Mucosa of rectum (tissue), 2 donors: ENCODE results near the gene NKD1.

ENCODE experiments used
- H3K27ac ChIP-seq, 2 donors: one replicate each; pipeline ENCODE4 v1.7.0; 2013; ENCODE audit warnings: inconsistent platforms in 2 of 2, low read depth in 2 of 2, low read length in 2 of 2
- H3K27me3 ChIP-seq, 2 donors: one replicate each; pipeline ENCODE4 v1.7.0; 2013; ENCODE audit warnings: low read length in 2 of 2; ENCODE audit not compliant: control insufficient read depth in 2 of 2, insufficient read depth in 2 of 2
- H3K36me3 ChIP-seq, 2 donors: one replicate each; pipeline ENCODE4 v1.7.0; 2013; ENCODE audit warnings: low read length in 2 of 2; ENCODE audit not compliant: control insufficient read depth in 2 of 2, insufficient read depth in 2 of 2
- H3K4me1 ChIP-seq, 2 donors: one replicate each; pipeline ENCODE4 v1.7.0; 2013; ENCODE audit warnings: low read length in 2 of 2, mild to moderate bottlenecking in 1 of 2; ENCODE audit not compliant: control insufficient read depth in 2 of 2, insufficient read depth in 2 of 2
- H3K4me3 ChIP-seq, 2 donors: one replicate each; pipeline ENCODE4 v1.7.0; 2013; ENCODE audit warnings: low read length in 2 of 2
- H3K9ac ChIP-seq, 2 donors: one replicate each; pipeline ENCODE4 v1.7.0; 2013; ENCODE audit warnings: low read length in 2 of 2, low read depth in 1 of 2, mild to moderate bottlenecking in 1 of 2
- H3K9me3 ChIP-seq, 2 donors: one replicate each; pipeline ENCODE4 v1.7.0; 2013; ENCODE audit warnings: low read length in 2 of 2; ENCODE audit not compliant: control insufficient read depth in 2 of 2
- donor health status: healthy.
- donor health status: Normal muscosa, but diverticular disease.

The NKD1 gene

DNA sequence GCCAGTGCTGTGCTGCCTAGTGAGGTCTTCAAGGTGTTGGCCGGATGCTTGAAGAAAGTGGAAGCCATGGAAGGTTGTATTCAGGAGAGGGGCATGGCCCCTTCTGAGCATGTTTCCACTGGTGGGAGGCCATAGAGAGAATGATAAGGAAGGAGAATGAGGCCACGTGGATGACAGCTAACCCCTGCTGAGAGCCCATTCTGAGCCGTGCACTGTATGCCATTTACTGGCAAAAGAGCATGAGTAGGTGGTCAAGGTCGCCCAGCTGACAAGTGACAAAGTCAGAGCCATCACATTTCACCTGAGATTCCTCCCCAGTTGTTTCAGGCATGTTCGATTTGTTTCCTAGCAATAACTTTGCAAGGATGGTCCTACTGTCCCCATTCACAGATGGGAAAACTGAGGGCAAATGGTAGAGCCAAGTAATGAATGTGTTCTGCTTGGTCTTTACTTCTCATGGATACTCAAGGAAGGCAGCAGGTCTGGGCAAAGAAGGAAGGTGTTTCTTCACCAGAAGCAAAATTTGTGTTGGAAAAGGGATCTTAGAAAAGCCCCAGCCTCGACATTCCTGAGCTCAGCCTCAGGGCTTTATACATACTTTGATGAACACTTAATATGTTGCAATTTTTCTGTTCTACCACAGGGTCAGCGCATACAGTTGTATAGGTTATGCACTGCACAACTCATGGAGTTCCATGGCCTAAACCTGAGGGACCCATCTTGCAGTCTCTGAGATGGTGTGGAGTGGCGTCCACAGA is 10.5 kb upstream of the NKD1 start:
- Histone ChIP-seq H3K4me3 (no peak overlapping the region), H3K27ac (no peak overlapping the region), H3K27me3 (no peaks in the 10 kb centered on the region), H3K4me1 (no peaks in the 10 kb centered on the region), H3K36me3 (no peaks in the 10 kb centered on the region), H3K9me3 (no peaks in the 10 kb centered on the region), H3K9ac (no peak overlapping the region)

DNA sequence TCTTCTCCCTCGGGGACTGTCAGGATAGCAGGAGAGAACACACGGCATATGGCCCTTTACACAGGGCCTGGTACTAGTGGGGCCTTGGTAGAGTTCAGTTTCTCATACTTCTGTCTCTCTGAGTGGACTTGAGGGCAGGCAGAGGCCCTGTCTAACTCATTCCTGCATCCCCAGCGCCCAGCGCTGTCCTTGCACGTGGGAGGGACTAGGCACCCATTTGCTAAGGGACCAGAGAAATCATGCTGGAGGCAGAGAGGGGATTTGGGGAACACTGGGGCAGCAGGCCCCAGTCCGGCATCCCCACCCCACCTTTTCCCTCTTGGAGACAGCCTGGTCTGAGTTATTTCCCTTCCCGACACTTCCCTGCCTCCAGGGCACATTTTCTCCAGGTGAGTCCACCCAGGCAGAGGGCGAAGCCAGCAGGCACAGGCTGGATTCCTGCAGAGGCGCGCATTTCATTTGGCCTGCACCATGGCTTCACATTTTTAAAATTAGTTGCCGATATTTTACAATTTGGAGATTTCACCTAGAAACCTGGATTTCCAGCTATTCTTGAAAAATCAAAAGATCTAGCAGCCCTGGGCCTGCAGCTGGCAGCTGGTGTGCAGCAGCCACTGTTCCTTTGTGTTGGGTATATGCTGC is 9.7 kb upstream of the NKD1 start:
- H3K4me3 ChIP-seq = no peak overlapping the region
- no peak overlapping the region for H3K27ac ChIP-seq
- H3K9ac ChIP-seq = no peak overlapping the region
- H3K9me3 ChIP-seq = no peaks in the 10 kb centered on the region
- H3K27me3 ChIP-seq = no peaks in the 10 kb centered on the region
- no peaks in the 10 kb centered on the region for H3K36me3 ChIP-seq
- no peaks in the 10 kb centered on the region for H3K4me1 ChIP-seq

DNA sequence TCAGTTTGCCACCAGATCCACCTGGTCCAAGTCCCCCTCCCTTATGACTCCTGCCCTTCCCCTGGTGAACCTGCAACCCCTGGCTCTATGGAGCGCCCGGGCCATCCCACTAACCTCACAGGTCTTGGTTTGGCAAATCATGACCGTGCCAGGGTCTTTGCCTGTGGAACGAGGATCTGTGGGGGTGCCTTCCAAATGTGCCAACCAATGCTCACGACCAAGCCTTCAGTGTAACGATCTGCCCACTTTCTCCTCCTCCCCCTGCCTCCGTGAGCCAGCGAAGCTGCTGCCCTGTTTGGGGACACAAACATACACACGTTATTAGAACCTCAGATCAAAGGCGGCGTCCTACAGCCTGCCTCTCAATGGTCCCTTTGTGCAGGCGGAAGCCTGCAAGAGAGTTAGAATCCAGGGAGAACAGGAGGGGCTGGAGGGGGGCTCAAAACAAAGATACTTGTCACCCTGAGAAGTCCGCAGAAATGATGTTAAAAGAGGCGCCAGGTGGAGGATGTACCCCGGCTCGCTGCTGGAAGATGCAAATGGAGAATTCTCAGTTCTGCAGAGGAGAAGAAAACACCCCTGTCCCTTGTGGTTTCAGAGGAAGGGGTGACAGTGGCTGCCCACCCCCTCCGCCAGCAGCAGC is 9.0 kb upstream of the NKD1 start:
- Histone ChIP-seq H3K4me1 (no peaks in the 10 kb centered on the region), H3K9ac (no peak overlapping the region), H3K36me3 (no peaks in the 10 kb centered on the region), H3K27ac (no peak overlapping the region), H3K4me3 (no peak overlapping the region), H3K9me3 (no peaks in the 10 kb centered on the region), H3K27me3 (no peaks in the 10 kb centered on the region)

DNA sequence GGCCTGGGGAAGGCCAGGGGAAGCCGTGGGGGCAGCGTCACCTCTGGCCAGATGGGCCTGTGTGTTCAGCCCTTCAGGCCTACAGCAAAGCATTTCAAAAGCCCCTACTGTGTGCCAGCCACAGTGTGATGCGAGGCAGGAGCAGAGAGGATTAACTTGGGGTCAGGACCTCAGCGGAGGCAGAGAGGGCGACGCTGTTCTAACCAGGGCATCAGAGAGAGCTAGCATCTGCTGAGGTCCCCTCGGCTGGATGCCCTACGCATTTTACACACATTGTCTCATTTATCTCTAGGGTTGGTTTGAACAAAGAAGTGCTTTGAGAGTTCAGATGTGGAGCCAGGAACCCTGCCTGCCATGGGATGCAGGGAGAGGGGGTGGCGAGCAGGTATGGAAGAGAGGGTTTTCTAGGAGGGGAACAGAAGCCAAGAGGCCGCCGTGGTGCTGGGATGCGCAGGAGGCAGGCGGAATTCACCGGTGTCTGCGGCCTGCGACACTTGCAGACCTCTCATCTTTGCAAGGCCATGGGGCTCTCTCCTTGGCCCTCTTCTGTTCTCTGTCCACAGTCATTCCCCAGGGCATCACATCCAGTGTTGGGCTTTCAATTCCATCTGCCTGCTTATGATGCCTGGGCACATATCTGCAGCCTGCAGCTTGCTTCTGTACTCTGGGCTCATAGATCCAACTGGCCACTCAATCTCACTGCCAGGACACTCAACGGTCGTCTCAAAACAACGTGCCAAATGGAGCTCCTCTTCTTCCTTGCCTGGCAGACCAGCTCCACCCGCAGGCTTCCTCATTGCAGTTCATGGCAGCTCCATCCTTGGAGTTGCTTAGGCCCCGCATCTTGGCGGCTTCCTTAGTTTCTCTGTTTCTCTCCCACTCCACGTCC is 8.1 kb upstream of the NKD1 start:
- Histone ChIP-seq H3K9me3 (no peaks in the 10 kb centered on the region), H3K27ac (no peak overlapping the region), H3K27me3 (no peaks in the 10 kb centered on the region), H3K9ac (no peak overlapping the region), H3K36me3 (no peaks in the 10 kb centered on the region), H3K4me1 (no peaks in the 10 kb centered on the region), H3K4me3 (no peak overlapping the region)

DNA sequence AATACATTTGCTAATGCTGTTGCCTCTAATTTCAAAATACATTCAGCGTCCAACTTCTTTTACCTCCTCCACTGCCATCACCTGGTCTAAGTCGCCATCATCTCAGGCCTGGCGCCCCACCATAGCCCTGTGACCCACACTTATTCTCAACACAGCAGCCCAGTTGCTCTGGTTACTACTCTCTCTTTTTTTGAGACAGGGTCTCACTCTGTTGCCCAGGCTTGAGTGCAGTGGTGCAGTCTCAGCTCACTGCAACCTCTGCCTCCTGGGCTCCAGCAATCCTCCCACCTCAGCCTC is 7.5 kb upstream of the NKD1 start:
- H3K4me1 ChIP-seq = no peaks in the 10 kb centered on the region
- no peak overlapping the region for H3K4me3 ChIP-seq
- H3K27me3 ChIP-seq = peaks cover 0 to under 1% of the 10 kb centered on the region in 2 donors
- no peaks in the 10 kb centered on the region for H3K9me3 ChIP-seq
- H3K9ac ChIP-seq = no peak overlapping the region
- H3K36me3 ChIP-seq = no peaks in the 10 kb centered on the region
- no peak overlapping the region for H3K27ac ChIP-seq

DNA sequence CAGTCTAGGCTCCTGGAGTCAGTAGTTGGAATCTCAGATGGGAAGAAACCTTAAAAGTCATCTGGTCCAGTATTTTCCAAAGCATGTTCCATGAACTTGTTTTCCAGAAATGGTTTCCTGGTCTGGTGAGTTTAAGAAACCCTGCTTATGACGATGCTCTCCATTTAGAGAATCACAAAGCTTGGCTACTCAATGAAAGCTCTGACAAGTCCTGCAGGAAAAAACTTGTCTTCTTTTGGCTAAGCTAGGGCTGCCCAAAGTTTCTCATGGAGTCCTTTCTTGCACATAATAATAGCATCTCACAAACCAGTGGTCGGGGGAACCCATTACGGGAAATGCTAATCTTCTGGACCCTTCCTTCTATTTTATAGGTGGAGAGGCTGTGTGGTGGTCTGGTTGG is 5.5 kb upstream of the NKD1 start:
- peaks cover 3 to 4% of the 10 kb centered on the region in 2 donors for H3K27me3 ChIP-seq
- H3K36me3 ChIP-seq = no peaks in the 10 kb centered on the region
- no peak overlapping the region for H3K27ac ChIP-seq
- H3K4me1 ChIP-seq = no peaks in the 10 kb centered on the region
- no peak overlapping the region for H3K4me3 ChIP-seq
- no peaks in the 10 kb centered on the region for H3K9me3 ChIP-seq
- H3K9ac ChIP-seq = no peak overlapping the region

DNA sequence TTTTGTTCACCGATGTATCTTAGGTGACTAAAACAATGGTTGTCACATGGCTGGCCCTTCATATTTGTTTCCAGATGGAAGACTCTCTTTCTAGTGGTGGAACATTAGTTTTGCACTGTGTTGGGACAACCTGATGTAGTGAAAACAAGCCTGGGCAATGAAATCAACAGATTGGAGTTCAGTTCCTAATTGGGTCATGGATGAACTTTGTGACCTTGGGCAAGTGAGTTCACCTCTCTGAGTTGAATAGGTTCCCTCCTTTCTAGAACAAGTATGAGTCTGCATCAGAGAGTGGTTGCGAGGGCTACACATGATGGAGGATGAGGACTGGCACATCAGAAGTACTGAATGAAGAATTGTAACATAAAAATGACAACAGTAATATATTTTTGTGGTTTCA is 2.1 kb upstream of the NKD1 start:
- Histone ChIP-seq H3K4me3 (no peak overlapping the region), H3K9me3 (no peaks in the 10 kb centered on the region), H3K9ac (no peak overlapping the region), H3K27ac (no peak overlapping the region), H3K27me3 (peaks cover 3 to 6% of the 10 kb centered on the region in 2 donors), H3K36me3 (no peaks in the 10 kb centered on the region), H3K4me1 (peaks cover 0 to 3% of the 10 kb centered on the region in 2 donors)

DNA sequence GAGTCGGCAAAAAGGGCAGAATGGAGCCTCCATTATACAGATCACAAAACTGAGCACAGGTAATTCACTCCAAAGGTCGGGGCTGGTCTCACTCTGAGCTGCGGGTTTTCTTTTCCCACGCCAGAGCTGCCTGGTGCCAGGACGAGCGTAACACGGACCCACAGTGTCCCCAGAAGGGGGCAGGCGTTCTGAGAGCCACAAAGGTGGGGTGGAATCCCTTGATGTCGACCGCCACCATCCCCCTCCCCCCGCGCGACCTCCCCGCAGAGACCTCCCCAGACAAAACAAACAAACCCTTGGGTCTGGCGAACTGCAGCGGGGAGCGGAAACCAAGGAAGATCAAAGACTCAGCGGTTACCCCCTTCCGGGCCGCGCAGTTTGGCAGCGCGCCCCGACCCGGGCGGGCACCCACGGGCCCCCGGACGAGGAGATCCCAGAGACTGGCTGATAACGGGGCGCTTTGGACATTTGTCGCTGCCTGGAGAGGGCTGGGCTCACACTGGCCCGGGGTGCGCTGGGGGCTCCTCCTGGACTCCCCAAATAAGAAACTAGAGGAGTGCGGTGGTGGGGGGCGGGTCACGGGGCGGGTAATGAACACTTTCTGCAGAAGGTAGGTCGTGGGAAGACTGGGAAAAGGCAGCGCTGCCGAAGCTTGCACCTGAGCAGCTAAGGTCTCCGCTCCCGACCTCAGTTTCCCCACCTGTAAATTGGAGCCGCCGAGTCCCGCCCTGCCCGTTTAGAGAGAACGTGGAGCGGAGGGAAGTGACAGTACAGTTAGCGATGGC is 664 bp upstream of the NKD1 start:
- H3K27me3 ChIP-seq = peaks cover 3 to 6% of the 10 kb centered on the region in 2 donors
- H3K4me1 ChIP-seq = peaks cover 0 to 3% of the 10 kb centered on the region in 2 donors
- H3K9me3 ChIP-seq = no peaks in the 10 kb centered on the region
- H3K36me3 ChIP-seq = no peaks in the 10 kb centered on the region
- H3K27ac ChIP-seq = no peak overlapping the region
- peak overlapping the region; percentile 65 to 73 for H3K4me3 ChIP-seq
- H3K9ac ChIP-seq = peak overlapping the region in 1 of 2 donors; percentile 12

DNA sequence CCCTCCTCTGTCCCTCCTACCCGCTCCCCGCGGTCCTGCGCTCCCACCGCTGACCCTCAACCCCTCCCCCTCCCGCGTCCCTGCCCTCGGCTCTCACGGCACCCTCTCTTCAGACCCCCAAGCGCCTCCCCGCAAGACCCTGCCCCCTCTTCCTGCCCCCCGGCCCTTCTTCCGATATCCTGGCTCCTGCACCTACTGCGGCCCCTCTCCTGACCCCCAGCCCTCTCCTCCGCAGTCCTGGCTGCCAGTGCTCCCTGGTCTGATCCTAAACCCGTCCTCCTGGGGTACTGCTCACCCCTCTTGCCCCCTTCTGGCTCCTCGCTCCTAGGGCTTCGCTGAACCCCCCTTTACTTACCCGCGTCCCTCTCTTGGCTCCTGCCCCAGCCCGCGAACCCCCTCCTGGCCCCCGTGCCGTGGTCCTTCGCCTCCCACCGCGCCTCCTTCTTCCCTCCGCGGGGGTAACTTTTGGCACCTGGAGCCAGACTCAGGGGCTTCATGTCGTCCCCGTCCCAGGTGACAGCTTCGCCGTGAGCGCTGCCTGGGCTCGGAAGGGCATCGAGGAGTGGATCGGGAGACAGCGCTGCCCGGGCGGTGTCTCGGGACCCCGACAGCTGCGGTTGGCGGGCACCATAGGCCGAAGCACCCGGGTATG is 839 bp downstream of the NKD1 start:
- peaks cover 3 to 6% of the 10 kb centered on the region in 2 donors for H3K27me3 ChIP-seq
- peak overlapping the region; percentile 55 to 61 for H3K4me3 ChIP-seq
- no peaks in the 10 kb centered on the region for H3K36me3 ChIP-seq
- no peaks in the 10 kb centered on the region for H3K9me3 ChIP-seq
- peaks cover 0 to 3% of the 10 kb centered on the region in 2 donors for H3K4me1 ChIP-seq
- H3K27ac ChIP-seq = no peak overlapping the region
- H3K9ac ChIP-seq = peak overlapping the region in 1 of 2 donors; percentile 22
